Stimulated activated CD8-positive, alpha-beta memory T cell treated with anti-CD3 and anti-CD28 coated beads, Interleukin-4, amount 100 ng/mL, for 48 hours (primary cell): ENCODE measurements around the gene GPHN.
A peak's percentile ranks its signal among the peaks of the same experiment; 100 is the strongest.
"Not testable (repeated sequence)": the region's sequence is repeated elsewhere in the genome, so short reads cannot be mapped to it uniquely, and the experiment has no call there.

Experiments used
- DNase-seq: peaks from one replicate; pipeline ENCODE4 v3.0.0-alpha.2; 2020

The GPHN gene

DNA sequence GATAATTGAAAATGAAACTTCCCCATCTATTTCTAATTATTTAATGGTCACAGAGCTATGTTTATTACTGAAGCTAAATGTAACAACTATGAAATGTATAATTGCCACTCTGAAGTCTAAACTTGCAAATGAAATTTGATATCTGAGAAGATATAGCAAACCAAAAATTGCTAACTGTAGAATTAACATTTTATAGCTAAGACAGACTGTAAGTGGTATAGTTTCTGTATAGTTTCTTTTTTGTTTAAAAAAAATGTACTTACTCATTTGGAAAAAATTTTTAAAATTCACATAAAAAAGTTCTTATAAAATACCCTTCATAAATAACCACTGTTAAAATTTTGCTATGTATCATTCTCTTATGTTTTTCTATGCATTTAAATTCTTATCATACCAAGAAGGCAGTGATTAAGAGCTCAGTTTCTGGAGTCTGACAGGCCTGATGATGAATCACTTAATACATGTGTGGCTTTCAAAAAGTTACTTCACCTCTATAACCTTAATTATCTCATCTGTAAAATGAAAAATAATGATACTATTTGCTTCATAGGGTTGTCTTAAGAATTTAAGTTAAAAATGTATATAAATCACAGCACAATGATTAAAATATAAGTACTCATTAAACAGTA is 466.6 kb downstream of the GPHN start:
- DNase-seq: no peak

DNA sequence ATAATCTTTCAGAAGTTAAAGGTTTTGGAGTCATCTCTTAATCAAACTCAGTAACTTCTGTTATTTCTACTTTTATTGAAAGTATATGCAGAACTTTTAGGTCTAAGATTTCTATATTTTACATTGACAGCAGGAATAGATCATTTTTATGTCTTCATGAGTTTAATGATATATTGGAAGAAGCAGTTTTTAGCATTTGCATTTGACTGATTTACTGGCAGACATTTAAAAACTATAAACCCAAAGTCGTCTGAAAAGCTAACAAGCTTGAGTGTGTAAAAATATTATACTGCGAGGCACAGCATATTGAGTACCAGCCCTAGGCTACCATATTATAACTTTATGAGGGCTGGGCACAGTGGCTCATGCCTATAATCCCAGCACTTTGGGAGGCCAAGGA is 467.3 kb downstream of the GPHN start:
- no peak for DNase-seq

DNA sequence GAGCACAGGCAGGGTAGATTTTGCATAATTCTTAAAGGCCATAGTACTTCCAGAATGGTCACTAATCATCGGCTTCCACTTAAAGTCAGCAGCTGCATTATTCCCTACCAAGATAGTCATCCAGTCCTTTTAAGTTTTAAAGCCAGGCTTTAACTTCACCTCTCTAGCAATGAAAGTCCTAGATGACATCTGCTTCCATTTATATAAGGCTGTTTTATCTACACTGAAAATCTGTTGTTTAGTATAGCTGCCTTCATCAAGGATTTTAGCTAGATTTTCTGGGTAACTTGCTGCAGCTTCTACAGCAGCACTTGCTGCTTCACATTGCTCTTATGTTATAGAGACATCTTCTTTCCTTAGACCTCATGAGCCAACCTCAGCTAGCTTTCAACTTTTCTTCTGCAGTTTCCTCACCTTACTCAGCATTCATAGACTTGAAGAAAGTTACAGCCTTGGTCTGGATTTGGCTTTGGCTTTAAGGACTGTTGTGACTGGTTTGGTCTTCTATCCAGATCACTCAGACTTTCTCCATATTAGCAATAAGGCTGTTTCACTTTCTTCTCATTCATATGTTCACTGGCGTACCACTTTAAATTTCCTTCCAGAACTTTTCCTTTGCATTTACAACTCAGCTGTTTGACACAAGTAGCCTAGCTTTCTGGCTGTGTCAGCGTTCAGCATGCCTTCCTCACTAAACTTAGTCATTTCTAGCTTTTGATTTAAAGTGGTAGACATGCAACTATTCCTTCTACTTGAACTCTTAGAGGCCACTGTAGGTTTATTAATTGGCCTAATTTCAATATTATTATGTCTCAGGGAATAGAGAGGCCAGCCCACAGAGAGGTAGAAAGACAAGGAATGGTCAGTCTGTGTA is 471.4 kb downstream of the GPHN start:
- no peak for DNase-seq

DNA sequence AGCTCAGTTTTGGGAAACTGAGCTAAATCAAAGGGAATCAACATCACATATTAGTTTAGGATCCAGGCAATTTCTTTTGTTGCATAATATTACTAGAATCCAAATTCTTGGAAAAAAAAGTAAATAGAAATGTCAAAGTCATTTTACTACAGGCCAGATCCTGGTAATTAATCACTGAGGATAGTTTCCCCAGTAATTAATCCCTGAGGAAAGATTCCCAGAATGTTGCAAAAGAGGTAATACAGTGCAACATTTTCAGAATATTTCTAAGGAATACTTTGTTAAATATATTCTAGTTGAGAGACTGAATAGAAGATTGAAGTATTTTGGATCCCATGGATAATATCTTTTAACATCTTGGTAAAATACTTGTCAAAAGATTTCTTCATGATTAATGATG is 474.3 kb downstream of the GPHN start:
- DNase-seq: no peak

DNA sequence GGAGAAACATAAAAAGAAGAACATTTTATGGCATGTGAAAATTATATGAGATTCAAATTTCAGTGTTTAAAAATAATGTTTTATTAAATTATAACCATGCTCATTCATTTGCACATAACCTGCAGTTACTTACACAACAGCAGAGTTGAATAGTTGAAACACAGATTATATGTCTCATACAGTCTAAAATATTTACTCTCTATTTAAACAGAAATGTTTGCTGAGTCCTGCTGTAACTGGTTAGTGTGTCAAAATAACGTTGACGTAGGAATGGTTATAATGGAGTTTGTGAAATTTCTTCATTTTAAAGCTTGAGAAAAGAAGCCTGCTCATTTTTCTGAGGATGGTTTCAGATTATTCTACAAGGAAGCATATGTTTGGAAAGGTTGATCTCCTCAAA is 484.8 kb downstream of the GPHN start:
- no peak for DNase-seq

DNA sequence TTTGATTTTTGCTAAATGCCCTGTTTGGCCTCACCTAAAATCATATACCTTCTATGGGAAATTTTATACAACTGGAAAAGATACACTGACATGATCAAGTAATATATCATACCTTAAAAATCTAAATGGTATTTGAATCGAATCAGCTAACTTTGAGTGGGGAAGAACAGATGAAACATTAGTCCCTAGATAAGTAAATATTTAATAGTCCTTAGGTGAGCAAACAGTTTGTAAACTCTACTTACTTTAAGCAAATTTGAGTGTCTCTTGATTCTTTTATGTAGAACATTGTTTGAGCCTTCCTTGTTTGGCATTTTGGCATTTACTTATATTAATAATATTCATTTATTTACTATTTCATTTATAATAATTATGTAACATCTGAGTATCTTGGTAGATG is 485.6 kb downstream of the GPHN start:
- DNase-seq: no peak

DNA sequence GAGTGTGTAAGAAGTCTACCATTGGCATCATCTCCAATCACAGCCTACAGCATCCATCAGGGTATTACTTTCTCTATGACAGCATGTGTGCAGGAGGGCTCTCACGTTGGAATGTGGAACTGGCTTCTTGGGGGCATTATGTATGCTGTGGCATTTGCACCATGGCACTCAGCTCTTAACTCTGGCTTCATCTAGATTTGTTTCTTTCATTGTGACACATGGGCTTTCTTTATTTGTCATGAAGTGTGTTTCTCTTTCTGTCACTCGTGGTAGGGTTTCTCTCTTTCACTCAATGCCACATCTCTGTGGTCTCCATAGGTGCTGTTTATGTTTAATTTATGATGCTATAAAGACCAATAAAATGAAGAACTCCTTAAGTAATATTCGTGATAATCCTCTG is 490.1 kb downstream of the GPHN start:
- peak; percentile 28 for DNase-seq

DNA sequence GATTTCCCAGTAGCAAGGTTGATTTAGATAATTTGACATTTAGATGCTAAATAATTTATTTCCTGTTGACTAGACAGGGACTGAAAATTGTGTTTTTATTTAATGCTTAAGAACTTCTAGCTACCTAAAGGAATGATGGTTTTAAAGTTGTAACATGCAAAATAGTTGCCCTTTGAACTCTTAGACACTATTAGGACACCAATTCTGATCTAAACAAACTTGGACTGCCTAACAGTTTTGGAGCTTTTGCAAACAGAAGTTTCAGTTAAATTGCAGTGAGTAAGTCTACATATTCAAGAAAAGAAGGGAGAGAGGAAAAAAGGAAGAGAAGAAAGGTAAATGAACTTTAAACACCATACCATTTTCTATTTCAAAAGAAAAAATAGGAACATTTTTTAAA is 492.0 kb downstream of the GPHN start:
- no peak for DNase-seq

DNA sequence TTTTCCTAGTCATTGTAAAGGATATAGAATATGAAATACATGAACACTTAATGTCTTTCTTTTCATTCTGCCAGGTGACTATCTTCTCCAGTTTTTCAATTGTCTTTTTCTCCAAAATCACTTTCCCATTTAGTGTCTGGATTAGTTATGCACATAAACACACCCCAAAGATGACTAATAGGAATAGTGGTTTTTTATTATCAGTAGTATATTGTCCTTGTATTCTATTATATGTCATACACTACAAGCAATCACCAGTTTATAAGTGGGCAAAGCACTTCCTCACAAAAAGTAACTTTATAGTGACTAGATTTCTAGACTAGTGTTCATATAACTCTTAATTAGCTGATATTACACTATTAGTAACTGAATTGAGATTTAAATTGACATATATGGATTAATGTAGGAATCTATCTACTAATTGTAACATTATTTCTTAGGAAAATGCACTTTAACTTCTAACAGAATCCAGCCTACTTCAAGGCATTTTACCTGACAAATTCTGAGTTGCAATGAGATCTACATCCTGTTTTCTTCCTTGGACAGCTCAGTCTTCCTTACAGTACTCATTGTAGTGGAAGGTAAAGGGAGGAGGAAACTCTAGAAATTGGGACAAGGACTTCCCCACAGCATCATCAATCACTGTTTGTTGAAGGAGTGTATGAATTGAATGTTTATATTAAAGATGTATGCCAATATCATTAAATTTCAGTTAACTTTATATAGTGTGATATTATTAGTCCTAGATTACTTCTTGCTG is 495.2 kb downstream of the GPHN start:
- no peak for DNase-seq

DNA sequence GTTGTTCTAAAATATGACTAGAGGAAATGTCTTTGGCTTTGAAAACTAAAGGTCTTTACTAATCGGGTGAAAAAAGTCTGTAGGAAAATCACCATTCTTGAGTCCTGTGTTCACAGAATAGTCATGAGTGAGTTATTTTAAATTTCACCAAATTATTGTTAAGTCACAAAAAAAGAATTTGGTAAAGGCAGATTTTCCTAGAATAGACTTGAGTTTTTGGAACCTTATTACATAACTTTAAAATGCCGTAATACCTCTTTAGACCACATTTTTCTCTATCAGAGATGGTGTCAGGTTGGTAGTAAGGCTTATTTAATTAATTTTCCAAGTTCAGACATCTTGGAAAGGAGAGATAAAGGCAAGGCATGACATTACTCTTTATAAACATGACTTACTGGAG is 496.6 kb downstream of the GPHN start:
- no peak for DNase-seq

DNA sequence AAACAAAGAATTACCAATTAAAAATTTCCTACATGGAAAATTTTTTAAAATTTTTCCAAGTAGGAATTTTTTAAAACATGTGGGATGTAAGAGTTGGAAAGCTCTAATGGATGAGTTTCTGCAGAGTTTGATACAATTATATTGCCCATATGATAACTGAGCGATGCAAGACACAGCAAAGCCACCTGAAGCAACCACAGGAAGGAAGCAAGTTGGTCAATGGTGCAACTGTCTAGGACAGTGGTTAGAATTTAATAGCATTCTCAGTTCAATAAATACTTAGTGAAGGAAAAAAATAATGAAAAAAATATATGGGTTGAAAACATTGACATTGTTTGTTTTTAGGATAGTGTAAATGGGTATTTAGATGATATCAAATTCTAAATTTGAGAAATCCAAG is 502.7 kb downstream of the GPHN start:
- no peak for DNase-seq

DNA sequence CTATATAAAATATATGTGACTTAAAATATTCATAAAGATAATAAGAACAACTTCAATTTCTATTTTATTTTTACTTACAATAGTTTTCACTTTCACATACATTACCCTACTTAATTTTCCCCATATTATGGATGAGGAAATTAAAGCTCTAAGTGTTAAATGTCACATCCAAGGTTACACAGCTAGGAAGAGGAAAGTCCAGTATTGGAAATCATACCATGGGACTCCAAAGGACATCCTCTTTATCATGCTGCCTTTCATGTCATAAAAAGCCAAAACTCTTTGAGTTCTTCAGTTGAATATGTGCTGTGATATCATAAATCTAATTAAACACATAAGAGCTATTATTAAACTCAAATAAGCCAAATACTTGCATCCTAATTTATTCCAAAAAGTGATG is 508.9 kb downstream of the GPHN start:
- no peak for DNase-seq

DNA sequence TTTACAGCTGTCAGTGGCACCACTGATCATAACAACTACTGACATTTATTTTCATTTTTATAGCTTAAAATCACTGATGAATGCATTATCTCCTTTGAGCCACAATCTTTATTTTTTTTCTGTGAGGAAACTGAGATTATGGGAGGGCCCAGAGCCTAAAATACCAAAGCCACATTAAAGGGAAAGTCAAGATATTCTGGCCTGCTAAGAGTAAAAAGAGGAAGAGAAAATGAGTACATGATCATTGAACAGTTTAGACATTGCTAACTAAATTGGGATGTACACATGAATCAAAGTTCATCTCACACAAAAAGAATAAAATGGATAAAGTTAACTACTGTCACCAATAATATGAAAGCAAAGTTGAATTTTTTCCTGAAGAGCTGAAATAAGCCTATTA is 510.8 kb downstream of the GPHN start:
- no peak for DNase-seq

DNA sequence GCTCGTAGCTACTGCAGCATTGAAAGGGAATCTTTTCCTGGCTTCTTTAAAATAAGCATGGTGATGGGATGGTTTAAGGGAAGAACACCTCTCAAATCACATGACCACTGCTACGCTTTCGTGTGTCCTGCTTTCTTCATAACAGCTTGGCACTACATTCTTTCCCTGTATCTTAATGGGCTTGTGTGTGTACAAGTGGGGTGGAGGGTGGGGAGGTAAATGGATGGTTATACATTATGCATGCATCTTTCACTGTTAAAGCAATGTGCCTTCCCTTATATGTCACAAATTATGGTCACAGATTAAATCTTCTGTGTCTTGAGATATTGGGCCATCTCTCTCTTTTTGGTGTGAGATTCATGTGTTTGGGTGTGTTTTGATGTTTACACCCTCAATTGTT is 511.8 kb downstream of the GPHN start:
- DNase-seq: no peak

DNA sequence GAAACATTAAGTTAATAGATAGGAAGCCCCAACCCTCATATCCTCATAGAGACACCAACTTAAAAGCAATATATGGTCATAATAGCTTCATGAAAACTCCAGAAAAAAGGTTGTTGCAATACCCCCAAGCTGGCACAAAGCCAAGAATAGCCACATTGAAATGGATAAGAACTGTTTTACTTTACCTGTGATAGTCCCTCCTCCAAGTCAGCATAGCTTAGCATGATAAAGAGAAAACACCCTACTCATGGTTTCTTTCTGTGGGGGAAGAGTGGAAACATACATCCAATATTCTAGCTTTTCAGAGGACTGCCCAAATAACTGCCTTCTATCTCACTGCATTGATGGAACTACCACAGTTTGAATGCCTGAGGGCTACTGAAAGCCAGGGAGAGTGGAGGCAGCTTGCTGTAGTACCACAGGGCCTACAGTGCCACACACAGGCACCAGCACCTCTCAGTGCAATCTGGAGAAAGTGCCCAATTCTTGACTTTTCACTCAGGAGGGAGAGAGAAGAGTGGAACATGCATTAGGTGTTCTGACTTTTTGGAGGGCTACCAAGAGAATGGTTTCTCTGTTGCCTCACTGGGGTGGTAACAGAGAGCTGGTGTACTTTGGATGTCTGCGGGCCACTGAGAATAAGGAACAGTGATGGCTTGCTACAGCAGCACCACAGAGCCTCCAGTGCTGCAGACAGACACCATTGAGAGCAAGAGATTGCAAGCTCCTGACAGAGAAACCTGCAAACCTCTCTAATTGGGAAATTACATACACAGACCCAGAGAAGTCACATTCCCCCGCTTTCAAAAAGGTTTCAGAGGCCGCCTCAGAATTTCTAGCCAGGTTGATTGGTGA is 524.2 kb downstream of the GPHN start:
- DNase-seq: no peak

DNA sequence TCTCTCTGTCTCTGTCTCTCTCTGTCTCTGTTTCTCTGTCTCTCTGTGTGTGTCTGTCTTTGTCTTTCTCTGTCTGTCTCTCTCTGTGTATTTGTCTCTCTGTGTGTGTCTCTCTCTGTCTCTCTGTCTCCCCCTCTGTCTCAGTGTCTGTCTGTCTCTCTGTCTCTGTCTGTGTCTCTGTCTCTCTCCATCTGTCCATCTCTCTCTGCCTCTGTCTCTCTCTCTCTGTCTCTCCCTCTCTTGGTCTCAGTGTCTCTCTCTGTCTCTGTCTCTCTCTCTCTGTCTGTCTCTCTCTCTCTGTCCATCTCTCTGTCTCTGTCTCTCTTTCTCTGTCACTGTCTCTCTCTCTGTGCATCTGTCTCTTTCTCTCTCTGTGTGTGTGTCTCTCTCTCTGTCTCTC is 537.5 kb downstream of the GPHN start:
- no peak for DNase-seq

DNA sequence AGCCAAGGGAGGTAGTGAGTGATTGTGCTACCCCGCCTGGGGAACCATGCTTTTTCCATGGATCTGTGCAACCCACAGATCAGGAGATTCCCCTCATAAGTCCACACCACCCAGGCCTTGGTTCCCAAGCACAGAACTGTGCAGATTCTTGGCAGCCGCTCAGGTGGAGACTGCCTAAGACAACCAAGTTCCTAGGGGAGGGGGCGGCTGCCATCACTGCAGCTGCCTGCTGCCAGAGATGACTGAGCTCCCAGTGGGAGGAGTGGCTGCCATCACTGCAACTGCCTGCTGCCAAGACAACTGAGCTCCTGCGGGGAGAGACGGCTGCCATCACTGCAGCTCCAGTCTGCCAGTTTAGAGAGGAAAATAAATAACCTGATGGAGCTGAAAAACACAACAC is 542.9 kb downstream of the GPHN start:
- no peak for DNase-seq

DNA sequence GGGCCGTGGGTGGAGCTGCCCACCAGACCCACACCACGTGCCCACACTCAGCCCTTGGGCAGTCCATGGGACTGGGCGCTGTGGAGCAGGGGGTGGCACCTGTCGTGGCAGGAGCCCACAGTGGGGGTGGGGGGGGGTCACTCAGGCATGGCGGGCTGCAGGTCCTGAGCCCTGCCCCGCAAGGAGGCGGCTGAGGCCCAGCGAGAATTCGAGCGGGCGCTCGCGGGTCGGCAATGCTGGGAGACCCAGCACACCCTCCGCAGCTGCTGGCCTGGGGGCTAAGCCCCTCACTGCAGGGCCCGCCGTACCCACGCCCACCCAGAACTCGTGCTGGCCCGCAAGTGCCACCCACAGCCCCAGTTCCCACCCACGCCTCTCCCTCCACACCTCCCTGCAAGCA is 548.7 kb downstream of the GPHN start:
- DNase-seq: no peak

DNA sequence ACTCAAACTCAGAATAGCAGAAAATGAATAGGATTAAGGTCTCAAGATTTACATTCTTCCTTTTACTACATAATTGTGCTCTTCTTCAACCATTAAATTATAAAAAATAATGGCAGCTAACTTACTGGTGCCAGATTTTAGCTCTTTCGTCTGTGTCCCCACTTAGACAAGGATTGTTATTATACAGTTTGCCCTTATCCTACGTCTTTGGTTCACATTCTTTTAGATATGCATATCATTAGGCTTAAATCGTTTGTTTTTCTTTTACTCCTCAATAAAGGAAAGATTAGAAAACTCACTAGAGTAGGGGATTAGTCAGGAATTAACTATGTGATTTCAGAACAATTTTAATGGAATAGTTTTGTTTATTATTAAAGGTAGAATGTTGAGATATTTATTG is 551.6 kb downstream of the GPHN start:
- DNase-seq: no peak

DNA sequence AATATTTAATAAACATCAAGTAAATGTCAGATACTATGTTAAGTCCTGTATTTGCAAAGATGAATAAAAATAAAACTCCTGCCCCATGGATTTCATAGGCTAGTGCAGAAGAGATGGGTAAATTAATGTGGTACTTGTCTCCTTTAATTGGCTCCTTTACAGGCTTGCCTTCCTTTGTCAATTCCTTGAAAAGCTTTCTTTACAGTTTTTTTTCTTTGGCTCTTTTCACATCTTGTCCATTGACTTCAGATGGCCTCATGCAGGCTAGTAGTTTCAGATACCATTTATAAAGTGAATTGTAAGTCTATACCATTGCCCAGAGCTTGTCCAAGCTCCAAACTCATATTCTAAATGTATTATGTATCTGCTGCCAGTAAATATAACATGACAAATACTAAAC is 552.6 kb downstream of the GPHN start:
- DNase-seq: no peak

DNA sequence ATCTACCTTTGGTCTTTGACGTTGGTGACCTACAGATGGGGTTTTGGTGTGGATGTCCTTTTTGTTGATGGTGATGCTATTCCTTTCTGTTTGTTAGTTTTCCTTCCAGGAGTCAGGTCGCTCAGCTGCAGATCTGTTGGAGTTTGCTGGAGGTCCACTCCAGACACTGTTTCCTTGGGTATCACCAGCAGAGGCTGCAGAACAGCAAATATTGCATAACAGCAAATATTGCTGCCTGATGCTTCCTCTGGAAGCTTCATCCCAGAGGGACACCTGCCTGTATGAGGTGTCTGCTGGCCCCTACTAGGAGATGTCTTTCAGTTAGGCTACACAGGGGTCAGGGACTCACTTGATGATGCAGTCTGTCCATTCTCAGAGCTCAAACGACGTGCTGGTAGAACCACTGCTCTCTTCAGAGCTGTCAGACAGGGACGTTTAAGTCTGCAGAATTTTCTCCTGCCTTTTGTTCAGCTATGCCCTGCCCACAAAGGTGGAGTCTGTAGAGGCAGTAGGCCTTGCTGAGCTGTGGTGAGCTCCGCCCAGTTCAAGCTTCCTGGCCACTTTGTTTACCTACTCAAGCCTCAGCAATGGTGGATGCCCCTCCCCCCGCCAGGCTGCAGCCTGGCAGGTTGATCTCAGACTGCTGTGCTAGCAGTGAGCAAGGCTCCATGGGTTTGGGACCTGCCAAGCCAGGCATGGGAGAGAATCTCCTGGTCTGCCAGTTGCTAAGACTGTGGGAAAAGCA is 559.3 kb downstream of the GPHN start:
- not testable (repeated sequence) for DNase-seq

DNA sequence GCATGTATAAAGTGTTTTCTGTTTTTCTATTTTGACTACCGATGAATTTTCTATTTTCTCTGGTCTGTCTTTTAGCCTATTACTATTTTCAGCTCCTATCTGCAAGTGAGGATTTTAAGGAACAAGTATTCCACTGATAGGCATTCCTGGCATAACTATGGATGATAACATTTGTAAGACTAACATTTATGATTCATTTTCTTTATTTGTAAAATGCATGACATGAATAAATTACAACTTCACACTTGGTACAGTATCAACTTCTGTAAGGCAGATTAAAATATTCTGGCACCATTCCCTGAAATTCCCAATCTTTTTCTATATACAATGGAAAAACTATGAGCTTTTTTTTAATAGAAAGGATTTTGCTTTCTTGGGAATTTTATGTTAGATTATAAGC is 560.3 kb downstream of the GPHN start:
- no peak for DNase-seq
